PC-3 (cell line): ENCODE results near the gene AXL. TPM values are rescaled to one million over a fixed set of nuclear protein-coding genes. Genes with fewer than 3 reads are reported as not detected.

Experiments used
- ATAC-seq: fragments of 200-7000 bp; cut with Tn5 transposase; 2 replicates; pipeline ENCODE4 v1.9.1; 2020; ENCODE audit warnings: mild to moderate bottlenecking, moderate library complexity
- BruUV-seq: library from RNA; stranded (reverse); fragments of 400-500 nt; replicated peaks from 2 replicates; lab custom pipeline; 2021; lab: Mats Ljungman, UMichigan
- CTCF ChIA-PET: fragments of 300-600 bp; sonication (Branson Sonifier 250); formaldehyde crosslinking; loops from one replicate; lab custom pipeline; 2022; ENCODE audit warnings: antibody characterized with exemption; lab: Charles Lee
- POLR2A ChIA-PET: fragments of 300-600 bp; sonication (Branson Sonifier 250); formaldehyde crosslinking; loops from one replicate; lab custom pipeline; 2022; ENCODE audit warnings: antibody characterized with exemption; ENCODE audit not compliant: unreplicated experiment; lab: Charles Lee
- DNase-seq: peaks from one replicate; pipeline ENCODE4 v3.0.0-alpha.2; 2015
- H2AFZ ChIP-seq: fragments of 300-600 bp; sonication (generic); 2 replicates; pipeline ENCODE4 v1.6.0; 2016; ENCODE audit warnings: antibody characterized with exemption, low read length
- H3F3A ChIP-seq: fragments of 300-600 bp; sonication (generic); one replicate; pipeline ENCODE4 v1.6.0; 2017; ENCODE audit warnings: antibody characterized with exemption, low read length, control low read depth, mild to moderate bottlenecking; ENCODE audit not compliant: unreplicated experiment
- H3K27ac ChIP-seq: fragments of 300-600 bp; sonication (generic); 2 replicates; pipeline ENCODE4 v1.5.1; 2016; ENCODE audit warnings: mild to moderate bottlenecking, low read length
- H3K27me3 ChIP-seq: fragments of 300-600 bp; sonication (generic); 2 replicates; pipeline ENCODE4 v1.6.1; 2016; ENCODE audit warnings: low read length, mixed read lengths
- H3K36me3 ChIP-seq: fragments of 300-600 bp; sonication (generic); 2 replicates; pipeline ENCODE4 v1.6.1; 2016; ENCODE audit warnings: low read depth, mixed run types, low read length, mixed read lengths
- H3K4me1 ChIP-seq: fragments of 300-600 bp; sonication (generic); 2 replicates; pipeline ENCODE4 v1.5.1; 2016; ENCODE audit warnings: low read length; ENCODE audit not compliant: insufficient read depth
- H3K4me2 ChIP-seq: fragments of 300-600 bp; sonication (generic); 2 replicates; pipeline ENCODE4 v1.6.0; 2016; ENCODE audit warnings: low read length
- H3K4me3 ChIP-seq: fragments of 300-600 bp; sonication (generic); 2 replicates; pipeline ENCODE4 v1.5.1; 2016; ENCODE audit warnings: mild to moderate bottlenecking, low read length, mixed read lengths
- H3K79me2 ChIP-seq: fragments of 300-600 bp; sonication (generic); 2 replicates; pipeline ENCODE4 v1.6.1; 2017; ENCODE audit warnings: low read length, mixed read lengths
- H3K9ac ChIP-seq: fragments of 300-600 bp; sonication (generic); 2 replicates; pipeline ENCODE4 v1.6.0; 2016; ENCODE audit warnings: mild to moderate bottlenecking, low read length
- H3K9me2 ChIP-seq: fragments of 300-600 bp; sonication (generic); replicated peaks from 2 replicates; pipeline ENCODE4 v1.6.1; 2016; ENCODE audit warnings: mixed run types, low read length, mixed read lengths
- H3K9me3 ChIP-seq: fragments of 300-600 bp; sonication (generic); 2 replicates; pipeline ENCODE4 v1.6.1; 2016; ENCODE audit warnings: low read length, mixed read lengths
- H4K20me1 ChIP-seq: fragments of 300-600 bp; sonication (generic); 2 replicates; pipeline ENCODE4 v1.6.1; 2016; ENCODE audit warnings: low read length, mixed read lengths
- CTCF ChIP-seq: fragments of 300-600 bp; sonication (generic); conservative IDR thresholded peaks from 2 replicates; pipeline ENCODE4 v1.5.1; 2017; ENCODE audit warnings: antibody characterized with exemption, low read depth, mild to moderate bottlenecking, low read length
- EZH2 ChIP-seq: fragments of 300-600 bp; sonication (generic); IDR thresholded peaks from one replicate; pipeline ENCODE4 v1.6.1; 2017; ENCODE audit warnings: antibody characterized with exemption, mild to moderate bottlenecking, low read length; ENCODE audit not compliant: unreplicated experiment
- EZH2phosphoT487 ChIP-seq: fragments of 300-600 bp; sonication (generic); IDR thresholded peaks from 2 replicates; pipeline ENCODE4 v1.6.1; 2018; ENCODE audit warnings: mild to moderate bottlenecking, antibody characterized with exemption, low read length, borderline replicate concordance
- intact Hi-C: fragments of 100-400 bp; cut with micrococcal nuclease; formaldehyde crosslinking; loops from 2 replicates; pipeline ENCODE4 v1.9.0; 2023
- total RNA-seq: library from RNA; depleted of rRNA; stranded (reverse); fragments of >200 nt; gene quantifications from 2 replicates; pipeline ENCODE4 v1.2.3, GENCODE V29; 2014

The AXL gene
- total RNA-seq, 1 experiment from 2014 or later: 172 TPM

GRCh38 chr19:41244117-41244516 lies 25.1 kb downstream of the AXL start:
- DNase-seq: no peak
- Histone ChIP-seq H4K20me1 (no peaks in the 10 kb centered on the region), H3K79me2 (no peaks in the 10 kb centered on the region), H3K9me2 (no peaks in the 10 kb centered on the region), H3K27me3 (no peaks in the 10 kb centered on the region), H3K36me3 (peaks cover 17% of the 10 kb centered on the region), H3K4me2 (no peak overlapping the region), H3K9ac (no peak overlapping the region), H3K4me1 (no peaks in the 10 kb centered on the region), H3K9me3 (no peaks in the 10 kb centered on the region), H2AFZ (no peak overlapping the region), H3F3A (no peaks in the 10 kb centered on the region), H3K4me3 (no peak overlapping the region), H3K27ac (no peak overlapping the region)
- no peak for TF ChIP-seq EZH2phosphoT487
- TF ChIP-seq CTCF: no peak
- TF ChIP-seq EZH2: no peak
- POLR2A ChIA-PET: interaction anchor here (0.6 kb wide), 1 partner anchor 40 kb away, joined by 3 read pairs; no protein-coding TSS in a partner anchor
- ATAC-seq: no peak
- no TSS peak for BruUV-seq
- intact Hi-C loops: no loop called here
- CTCF ChIA-PET: no interaction called here

- no peak for DNase-seq
- Histone ChIP-seq H3K9me2 (no peaks in the 10 kb centered on the region), H3K9me3 (no peaks in the 10 kb centered on the region), H3K9ac (no peak overlapping the region), H3K4me2 (no peak overlapping the region), H2AFZ (no peak overlapping the region), H3K27ac (no peak overlapping the region), H3K4me1 (no peaks in the 10 kb centered on the region), H3K27me3 (no peaks in the 10 kb centered on the region), H3F3A (no peaks in the 10 kb centered on the region), H3K4me3 (no peak overlapping the region), H3K36me3 (peaks cover 20% of the 10 kb centered on the region), H3K79me2 (no peaks in the 10 kb centered on the region), H4K20me1 (no peaks in the 10 kb centered on the region)
- intact Hi-C loops: no loop called here
- no peak for TF ChIP-seq EZH2phosphoT487
- no peak for TF ChIP-seq EZH2
- no peak for TF ChIP-seq CTCF
- CTCF ChIA-PET: no interaction called here
- no TSS peak for BruUV-seq
- POLR2A ChIA-PET: no interaction called here
- no peak for ATAC-seq
Observed at GRCh38 chr19:41245843-41246242, 26.8 kb downstream of the AXL start.

- H4K20me1 ChIP-seq: no peaks in the 10 kb centered on the region
- H3K27ac ChIP-seq: no peak overlapping the region
- no peaks in the 10 kb centered on the region for H3F3A ChIP-seq
- intact Hi-C loops: no loop called here
- H2AFZ ChIP-seq: no peak overlapping the region
- peaks cover 16% of the 10 kb centered on the region for H3K36me3 ChIP-seq
- H3K4me1 ChIP-seq: no peaks in the 10 kb centered on the region
- H3K4me3 ChIP-seq: no peak overlapping the region
- TF ChIP-seq EZH2phosphoT487 (no peak), CTCF (no peak), EZH2 (no peak)
- no peaks in the 10 kb centered on the region for H3K9me2 ChIP-seq
- BruUV-seq: no TSS peak
- no peak for ATAC-seq
- DNase-seq: no peak
- no peaks in the 10 kb centered on the region for H3K27me3 ChIP-seq
- no peak overlapping the region for H3K4me2 ChIP-seq
- ChIA-PET POLR2A (no interaction called here), CTCF (no interaction called here)
- H3K9ac ChIP-seq: no peak overlapping the region
- H3K9me3 ChIP-seq: no peaks in the 10 kb centered on the region
- no peaks in the 10 kb centered on the region for H3K79me2 ChIP-seq
Observed at GRCh38 chr19:41248895-41249294, 29.9 kb downstream of the AXL start.
